Measurements from ENCODE around the gene NSMF. TPM values are rescaled to one million over a fixed set of nuclear protein-coding genes. Genes with fewer than 3 reads are reported as not detected.
"Not testable (repeated sequence)": the region's sequence is repeated elsewhere in the genome, so short reads cannot be mapped to it uniquely, and the experiment has no call there.

NSMF gene
- total and polyA plus RNA-seq, 2 donors (not counting 3 experiments of a cell fraction or from before 2014, with no cell fraction given): 43.3 to 53.7 TPM

DNA sequence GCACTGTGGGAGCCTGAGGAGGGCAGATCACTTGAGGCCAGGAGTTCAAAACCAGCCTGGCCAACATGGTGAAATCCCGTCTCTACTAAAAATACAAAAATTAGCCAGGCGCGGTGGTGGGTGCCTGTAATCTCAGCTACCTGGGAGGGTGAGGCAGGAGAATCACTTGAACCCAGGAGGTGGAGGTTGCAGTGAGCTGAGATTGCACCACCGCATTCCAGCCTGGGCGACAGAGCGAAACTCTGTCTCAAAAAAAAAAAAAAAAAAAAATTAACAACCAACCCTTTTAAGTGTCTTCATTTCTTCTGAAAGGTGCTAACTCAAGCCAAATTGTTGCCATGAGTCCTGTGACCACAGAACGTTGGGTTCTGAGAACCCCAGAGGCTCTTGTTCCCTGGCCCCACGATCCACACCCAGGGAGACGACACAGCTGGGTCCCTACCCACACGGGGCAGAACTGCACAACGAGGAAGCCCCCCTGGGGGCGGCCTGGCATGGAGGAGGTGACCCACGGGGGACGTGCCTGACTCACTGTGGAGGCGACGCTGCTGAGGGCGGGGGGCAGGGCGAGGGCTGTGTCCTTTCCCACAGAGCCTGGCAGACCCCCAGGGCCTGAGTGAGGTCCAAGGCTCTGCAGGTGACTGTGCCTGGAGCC, 48.8 kb downstream of the NSMF start:
- CTCF ChIA-PET: interaction anchor here (0.6 to 4.6 kb wide), 5 partner anchors 13 to 174 kb away, joined by 3 to 36 read pairs (median 5); partner anchors contain the start of genes EXD3, NOXA1 and NRARP
- H3K9ac ChIP-seq (replicated peaks; ENCODE audit: extremely low read depth, insufficient read depth, low read length); FAIRE-seq; H3K4me2 ChIP-seq (ENCODE audit: insufficient read depth, low read length); DNase-seq (ENCODE audit: low read depth, low spot score); H4K20me1 ChIP-seq (replicated peaks; ENCODE audit: control insufficient read depth, extremely low read depth, insufficient read depth, low read length); H3K9me1 ChIP-seq (replicated peaks; ENCODE audit: control insufficient read depth, extremely low read depth, insufficient read depth, low read length); dilution Hi-C loops (cut with MboI; ENCODE audit: extremely low pct_ligation_motif_present, low sequenced_read_pairs); H3K36me3 ChIP-seq (ENCODE audit: control insufficient read depth in 2 of 2, extremely low read depth in 1 of 2, insufficient read depth in 2 of 2, low read length in 2 of 2); BruUV-seq (replicated peaks); H2AFZ ChIP-seq (ENCODE audit: low read depth, low read length); intact Hi-C loops (cut with micrococcal nuclease); POLR2A ChIA-PET; H3K4me3 ChIP-seq (replicated peaks in 1 of 3; ENCODE audit: insufficient read depth in 1 of 3, low read depth in 1 of 3, low read length in 3 of 3); H3K9me3 ChIP-seq (replicated peaks; ENCODE audit: control insufficient read depth, insufficient read depth, low read length); H3K27me3 ChIP-seq (ENCODE audit: control insufficient read depth in 2 of 2, insufficient read depth in 2 of 2, low read length in 2 of 2): not testable (repeated sequence)
- peaks cover 35% of the 10 kb centered on the region for H3K4me1 ChIP-seq (ENCODE audit: control insufficient read depth, extremely low read depth, insufficient read depth, low read length)
- peaks cover 12% of the 10 kb centered on the region for H3K79me2 ChIP-seq (ENCODE audit: control insufficient read depth, insufficient read depth, low read length)
- H3K27ac ChIP-seq (ENCODE audit: insufficient read depth, low read depth, low read length): peak overlapping the region; percentile 75

DNA sequence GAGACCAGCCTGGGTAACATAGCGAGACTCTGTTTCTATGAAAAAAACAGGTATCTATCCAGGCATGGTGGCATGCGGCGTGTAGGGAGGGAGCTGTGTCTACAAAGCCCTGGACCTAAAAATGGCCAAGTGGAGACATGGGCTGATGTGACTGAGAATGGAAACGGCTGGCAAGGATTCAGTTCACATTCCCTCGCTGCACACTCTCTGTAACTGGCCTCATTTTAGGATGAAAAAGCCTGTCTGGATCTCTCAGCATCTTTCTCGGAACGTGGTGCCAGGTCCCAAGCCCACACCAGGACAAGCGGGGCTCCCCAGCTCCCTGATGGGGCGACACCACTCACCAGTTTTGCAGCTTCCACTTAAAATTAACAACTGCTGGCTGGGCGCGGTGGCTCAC, 49.6 kb downstream of the NSMF start:
- DNase-seq (ENCODE audit: low read depth, low spot score) (no peak), FAIRE-seq (no peak)
- Histone ChIP-seq H2AFZ (ENCODE audit: low read depth, low read length) (no peak overlapping the region), H3K4me1 (ENCODE audit: control insufficient read depth, extremely low read depth, insufficient read depth, low read length) (peaks cover 35% of the 10 kb centered on the region), H3K27me3 (ENCODE audit: control insufficient read depth in 2 of 2, insufficient read depth in 2 of 2, low read length in 2 of 2) (no peaks in the 10 kb centered on the region), H3K79me2 (ENCODE audit: control insufficient read depth, insufficient read depth, low read length) (peaks cover 12% of the 10 kb centered on the region), H3K4me3 (replicated peaks in 1 of 3; ENCODE audit: insufficient read depth in 1 of 3, low read depth in 1 of 3, low read length in 3 of 3) (no peak overlapping the region), H3K9me3 (replicated peaks; ENCODE audit: control insufficient read depth, insufficient read depth, low read length) (no peaks in the 10 kb centered on the region), H3K9me1 (replicated peaks; ENCODE audit: control insufficient read depth, extremely low read depth, insufficient read depth, low read length) (no peaks in the 10 kb centered on the region), H3K27ac (ENCODE audit: insufficient read depth, low read depth, low read length) (no peak overlapping the region), H3K4me2 (ENCODE audit: insufficient read depth, low read length) (no peak overlapping the region), H3K36me3 (ENCODE audit: control insufficient read depth in 2 of 2, extremely low read depth in 1 of 2, insufficient read depth in 2 of 2, low read length in 2 of 2) (no peaks in the 10 kb centered on the region), H3K9ac (replicated peaks; ENCODE audit: extremely low read depth, insufficient read depth, low read length) (no peak overlapping the region), H4K20me1 (replicated peaks; ENCODE audit: control insufficient read depth, extremely low read depth, insufficient read depth, low read length) (no peaks in the 10 kb centered on the region)
- no TSS peak for BruUV-seq (replicated peaks)
- intact Hi-C loops (cut with micrococcal nuclease): no loop called here
- TF ChIP-seq FOS (IDR thresholded peaks at IDR 0.05; ENCODE audit: borderline replicate concordance, insufficient read depth, low read length) (no peak), POLR2A (IDR thresholded peaks at IDR 0.05; ENCODE audit: low read depth, low read length) (no peak), GATA2 (IDR thresholded peaks at IDR 0.05; ENCODE audit: insufficient read depth, insufficient read length, low read depth, low read length) (no peak), POLR2AphosphoS5 (IDR thresholded peaks at IDR 0.05; ENCODE audit: insufficient read depth, low read depth, low read length) (no peak), MYC (IDR thresholded peaks at IDR 0.05; ENCODE audit: low read depth, low read length) (no peak), EZH2 (IDR thresholded peaks at IDR 0.05; ENCODE audit: borderline replicate concordance, low read depth, low read length, severe bottlenecking) (no peak), JUN (IDR thresholded peaks at IDR 0.05; ENCODE audit: borderline replicate concordance, insufficient read depth, insufficient read length, low read depth) (no peak)
- TF ChIP-seq, protein P1, sequence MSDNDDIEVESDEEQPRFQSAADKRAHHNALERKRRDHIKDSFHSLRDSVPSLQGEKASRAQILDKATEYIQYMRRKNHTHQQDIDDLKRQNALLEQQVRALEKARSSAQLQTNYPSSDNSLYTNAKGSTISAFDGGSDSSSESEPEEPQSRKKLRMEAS (IDR thresholded peaks at IDR 0.05; ENCODE audit: insufficient read depth, insufficient read length): no peak
- TF ChIP-seq, protein P2, sequence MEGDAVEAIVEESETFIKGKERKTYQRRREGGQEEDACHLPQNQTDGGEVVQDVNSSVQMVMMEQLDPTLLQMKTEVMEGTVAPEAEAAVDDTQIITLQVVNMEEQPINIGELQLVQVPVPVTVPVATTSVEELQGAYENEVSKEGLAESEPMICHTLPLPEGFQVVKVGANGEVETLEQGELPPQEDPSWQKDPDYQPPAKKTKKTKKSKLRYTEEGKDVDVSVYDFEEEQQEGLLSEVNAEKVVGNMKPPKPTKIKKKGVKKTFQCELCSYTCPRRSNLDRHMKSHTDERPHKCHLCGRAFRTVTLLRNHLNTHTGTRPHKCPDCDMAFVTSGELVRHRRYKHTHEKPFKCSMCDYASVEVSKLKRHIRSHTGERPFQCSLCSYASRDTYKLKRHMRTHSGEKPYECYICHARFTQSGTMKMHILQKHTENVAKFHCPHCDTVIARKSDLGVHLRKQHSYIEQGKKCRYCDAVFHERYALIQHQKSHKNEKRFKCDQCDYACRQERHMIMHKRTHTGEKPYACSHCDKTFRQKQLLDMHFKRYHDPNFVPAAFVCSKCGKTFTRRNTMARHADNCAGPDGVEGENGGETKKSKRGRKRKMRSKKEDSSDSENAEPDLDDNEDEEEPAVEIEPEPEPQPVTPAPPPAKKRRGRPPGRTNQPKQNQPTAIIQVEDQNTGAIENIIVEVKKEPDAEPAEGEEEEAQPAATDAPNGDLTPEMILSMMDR (IDR thresholded peaks at IDR 0.05; ENCODE audit: extremely low read depth in 1 of 2, insufficient read depth in 1 of 2, low read depth in 1 of 2, low read length in 2 of 2): no peak
- ChIA-PET POLR2A (interaction anchor here (1.2 kb wide), 1 partner anchor 107 kb away, joined by 3 read pairs; the partner anchor contains the start of gene NRARP), CTCF (interaction anchor here (0.9 to 4.6 kb wide), 4 partner anchors 13 to 173 kb away, joined by 3 to 36 read pairs (median 6); partner anchors contain the start of genes EXD3, NOXA1 and NRARP)
- dilution Hi-C loops (cut with MboI; ENCODE audit: extremely low pct_ligation_motif_present, low sequenced_read_pairs): no loop called here
